Renal cortical epithelial cell (primary cell): ENCODE measurements around the gene ABHD16A. TPM values are rescaled to one million over a fixed set of nuclear protein-coding genes. Genes with fewer than 3 reads are reported as not detected.

Experiments used
- DNase-seq: peaks from one replicate; pipeline ENCODE4 v3.0.0-alpha.2; 2011; ENCODE audit warnings: low read depth
- total RNA-seq: library from RNA; depleted of rRNA; stranded (reverse); fragments of >200 nt; gene quantifications from 2 replicates; pipeline ENCODE4 v1.2.3, GENCODE V29; 2014

Gene ABHD16A
- total RNA-seq, result 54.7 and 56.6 TPM in 2 replicates

- DNase-seq, result peak; percentile 96
These were observed at the start of gene ABHD16A for GRCh38 chr6:31702819-31703716. TSS of gene ABHD16A (minus strand) at chr6:31703324. CDS start at chr6:31703281, 43 bp downstream.

DNA sequence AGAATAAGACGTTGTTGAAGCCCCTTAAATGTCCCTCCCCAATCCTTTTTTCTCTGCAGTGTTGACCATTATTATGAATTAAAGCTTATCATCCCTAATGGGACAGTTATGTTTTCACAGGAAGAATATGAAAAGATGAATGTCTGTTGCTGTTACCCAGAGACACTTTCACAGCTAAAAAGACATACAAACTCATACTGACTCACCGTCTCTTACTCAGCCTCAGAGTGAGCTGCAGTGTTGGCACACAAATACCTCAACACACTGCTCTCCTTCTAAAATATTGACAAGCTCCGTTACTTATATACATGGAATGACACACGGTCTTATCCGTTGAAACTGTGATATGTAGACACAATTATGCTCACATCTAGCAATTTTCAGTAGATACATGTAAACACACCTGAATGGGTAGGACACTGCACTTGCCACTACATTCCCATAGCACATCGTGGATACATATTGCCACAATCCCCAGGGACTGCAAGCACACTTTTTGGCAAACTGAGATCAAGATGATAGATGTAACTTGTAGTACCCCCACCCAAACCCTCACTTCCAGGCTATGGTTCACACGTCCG is 49.7 kb upstream of the ABHD16A start:
- DNase-seq, result peak; percentile 36

- DNase-seq, result no peak
These were observed 47.4 kb upstream of the ABHD16A start for GRCh38 chr6:31750411-31751022.

GRCh38 chr6:31749301-31750036 is 46.3 kb upstream of the ABHD16A start:
- no peak for DNase-seq

GRCh38 chr6:31744422-31744821 is 41.3 kb upstream of the ABHD16A start:
- DNase-seq, result no peak

DNA sequence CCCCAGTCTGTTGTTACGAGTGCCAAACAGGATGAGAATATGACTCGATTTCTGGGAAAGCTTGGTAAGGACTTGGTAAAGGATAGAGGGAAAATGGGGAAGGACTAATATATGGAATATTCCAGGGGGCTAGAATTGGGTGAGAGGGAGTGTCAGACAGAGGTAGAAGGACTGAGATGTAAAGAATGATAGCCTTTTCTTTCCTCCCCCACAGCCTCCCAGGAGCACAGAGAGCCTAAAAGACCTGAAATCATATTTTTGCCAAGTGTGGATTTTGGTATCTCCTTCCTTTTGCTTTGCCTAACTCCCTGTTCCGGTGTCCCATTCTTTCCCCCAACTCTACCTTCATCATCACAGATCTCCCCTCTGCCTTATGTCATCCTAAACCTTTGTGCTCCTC is 39.8 kb upstream of the ABHD16A start:
- DNase-seq, result no peak

DNA sequence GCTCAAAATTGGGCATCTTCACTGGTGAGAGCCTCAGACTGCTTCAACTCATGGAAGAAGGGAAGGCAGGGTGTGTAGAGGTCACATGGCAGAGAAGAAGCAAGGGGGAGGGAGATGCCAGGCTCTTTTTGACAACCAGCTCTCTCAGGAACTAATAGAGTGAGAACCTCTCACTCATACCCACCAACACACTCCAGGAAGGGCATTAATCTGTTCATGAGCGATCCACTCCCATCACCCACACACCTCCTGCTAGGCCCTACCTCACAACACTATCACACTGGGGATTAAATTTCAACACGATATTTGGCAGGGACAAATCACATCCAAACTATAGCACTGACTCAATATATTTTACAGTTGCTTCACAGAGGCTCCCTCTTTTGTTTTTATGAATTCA is 38.7 kb upstream of the ABHD16A start:
- DNase-seq, result no peak

GRCh38 chr6:31740397-31741223 is 37.5 kb upstream of the ABHD16A start:
- peak; percentile 25 for DNase-seq

DNA sequence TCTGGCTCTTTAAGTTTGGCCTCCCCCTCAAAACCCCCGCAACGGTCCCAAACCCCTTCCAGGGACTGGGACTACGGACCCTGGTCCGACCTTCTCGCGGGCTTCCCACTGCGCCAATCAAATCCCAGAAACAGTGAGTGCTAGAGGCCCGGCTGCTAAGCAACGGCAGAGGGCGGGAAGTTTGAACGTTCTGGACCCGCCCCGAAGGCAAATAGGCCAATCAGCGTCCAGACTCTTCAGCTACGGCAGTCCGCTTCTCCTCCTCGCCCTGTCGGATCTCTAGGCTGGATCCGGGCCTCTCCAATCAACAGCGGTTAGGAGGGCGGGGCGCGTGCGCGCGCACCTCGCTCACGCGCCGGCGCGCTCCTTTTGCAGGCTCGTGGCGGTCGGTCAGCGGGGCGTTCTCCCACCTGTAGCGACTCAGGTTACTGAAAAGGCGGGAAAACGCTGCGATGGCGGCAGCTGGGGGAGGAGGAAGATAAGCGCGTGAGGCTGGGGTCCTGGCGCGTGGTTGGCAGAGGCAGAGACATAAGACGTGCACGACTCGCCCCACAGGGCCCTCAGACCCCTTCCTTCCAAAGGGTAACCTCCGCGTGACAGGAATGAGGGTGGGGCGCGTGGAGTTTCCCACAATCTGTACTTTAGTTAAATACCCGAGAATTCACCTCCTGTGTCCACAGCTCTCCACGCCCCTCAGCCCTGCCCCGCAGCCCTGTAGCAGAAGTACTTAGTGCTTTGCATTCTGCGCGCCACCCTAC is 36.7 kb upstream of the ABHD16A start, which contains the start of gene MSH5:
MSH5 (plus strand) TSS at position 367 of the 758 bp plus-strand sequence. CDS start 462 bp downstream, outside the sequence.
- DNase-seq, result peak; percentile 98

GRCh38 chr6:31737991-31738979 is 35.2 kb upstream of the ABHD16A start:
- peak; percentile 96 for DNase-seq

DNA sequence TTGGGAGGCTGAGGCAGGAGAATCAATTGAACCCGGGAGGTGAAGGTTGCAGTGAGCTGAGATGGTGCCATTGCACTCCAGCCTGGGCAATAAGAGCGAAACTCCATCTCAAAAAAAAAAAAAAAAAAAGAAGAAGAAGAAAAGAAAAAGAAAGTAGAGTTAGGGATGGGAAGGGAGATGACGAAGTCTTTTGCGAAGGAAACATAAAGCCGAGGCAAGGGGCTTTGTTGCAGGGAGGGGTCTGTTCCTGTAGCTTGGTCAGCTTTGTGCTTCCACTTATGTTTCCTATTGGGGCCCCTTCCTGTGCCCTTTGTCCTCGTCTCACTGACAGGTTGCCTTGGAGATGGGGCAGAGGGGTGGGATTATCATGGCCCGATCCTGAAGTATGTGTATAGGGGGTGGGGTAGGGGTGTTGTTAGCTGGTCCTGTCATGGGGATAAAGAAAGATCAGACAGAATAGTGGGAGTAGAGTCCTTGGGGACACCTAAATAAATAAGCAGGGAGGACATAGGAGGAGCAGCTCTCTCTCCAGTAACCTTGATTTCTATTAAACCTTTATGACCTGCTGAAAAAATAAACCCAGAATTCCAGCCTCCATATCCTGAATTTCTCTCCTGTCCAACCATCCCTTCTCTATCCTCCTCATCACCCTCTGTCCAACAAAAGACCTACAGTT is 34.3 kb upstream of the ABHD16A start:
- DNase-seq, result peak; percentile 42

- DNase-seq, result no peak
These were observed 33.7 kb upstream of the ABHD16A start for GRCh38 chr6:31736768-31737314.

DNA sequence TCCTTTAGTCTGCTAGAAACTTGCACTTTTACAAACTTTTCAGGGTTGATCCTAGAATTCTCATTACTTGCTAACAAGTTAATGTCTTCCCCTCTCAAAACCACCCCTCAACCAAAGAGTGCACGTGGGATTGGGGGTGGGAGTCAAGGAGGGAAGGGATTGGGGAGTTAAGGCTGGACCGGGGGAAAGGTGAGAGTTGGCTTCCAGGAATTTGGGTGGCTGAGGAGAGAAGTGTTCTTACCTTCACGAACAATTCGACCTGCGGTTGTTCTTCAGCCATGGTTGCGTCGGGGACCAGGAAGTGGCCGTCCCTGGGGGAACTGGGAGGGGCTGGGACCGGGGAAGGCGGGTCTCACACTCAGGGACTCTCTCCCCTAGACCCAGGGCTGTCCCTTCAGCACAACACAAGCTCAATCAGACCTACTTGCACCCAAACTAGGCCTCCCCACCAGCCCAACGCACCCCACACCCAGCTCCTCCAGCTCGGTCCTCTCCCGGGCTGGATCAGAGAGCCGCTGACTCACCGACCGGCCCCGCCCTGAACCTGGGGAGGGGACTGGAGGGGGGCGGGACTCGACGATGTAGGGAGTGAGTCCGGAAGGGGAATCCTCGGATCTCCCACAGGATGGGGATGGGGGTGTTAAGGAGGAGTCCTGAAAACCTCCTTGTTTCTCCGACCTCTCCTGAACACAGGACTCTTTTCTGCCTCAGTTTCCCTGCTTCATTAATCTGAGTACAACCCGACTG is 33.1 kb upstream of the ABHD16A start, which contains the start of gene CLIC1:
CLIC1 (minus strand) TSS at position 510 of the 747 bp plus-strand sequence; CDS start at position 280, 230 bp downstream.
- peak; percentile 69 for DNase-seq

- peak; percentile 62 for DNase-seq
These were observed 31.8 kb upstream of the ABHD16A start for GRCh38 chr6:31734821-31735406.

DNA sequence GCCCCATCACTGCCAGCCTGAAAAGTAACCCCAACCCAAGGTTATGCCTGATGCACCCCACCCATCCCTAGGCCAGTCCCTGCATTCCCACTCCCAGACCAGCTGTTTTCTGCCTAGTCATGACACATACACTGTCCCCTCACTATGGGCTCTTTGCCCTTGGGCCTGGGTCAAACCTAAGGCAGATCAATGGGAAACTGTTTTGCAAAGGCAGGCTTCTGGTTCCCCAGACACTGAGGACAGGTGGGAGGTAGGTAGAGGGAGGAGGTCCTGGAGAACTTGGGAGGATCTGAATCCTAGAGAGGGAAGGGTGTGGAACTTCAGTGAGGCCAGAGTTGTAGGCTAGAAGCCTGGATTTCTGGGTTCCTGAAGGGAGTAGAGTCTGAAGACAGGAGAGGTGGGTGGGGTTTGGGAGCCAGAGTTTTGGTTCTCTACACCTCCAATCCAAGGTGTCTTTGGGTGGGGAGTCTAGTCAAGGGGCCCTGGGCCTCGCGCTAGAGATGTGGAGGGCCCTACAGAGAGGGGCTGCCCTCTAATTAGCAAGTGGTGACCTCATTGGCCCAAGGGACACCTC is 31.2 kb upstream of the ABHD16A start:
- DNase-seq, result no peak

DNA sequence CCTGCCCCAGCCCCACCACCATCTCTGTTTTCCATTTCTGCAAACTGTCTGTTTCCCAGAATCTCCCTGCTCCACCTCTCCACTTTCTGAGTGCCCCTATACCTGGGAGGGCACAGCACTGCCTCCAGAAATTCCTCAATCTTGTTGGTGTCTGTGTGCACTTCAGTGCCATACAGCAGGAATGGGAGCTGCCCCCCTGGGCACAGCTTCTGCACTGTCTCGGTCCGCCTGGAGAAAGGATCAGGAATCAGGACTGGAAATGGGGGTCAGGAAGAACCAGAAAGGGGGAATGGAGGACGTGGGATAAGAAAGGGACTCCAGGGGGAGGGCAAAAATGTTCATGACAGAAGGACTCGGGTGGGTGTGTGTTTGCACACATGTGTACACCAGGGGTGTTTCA is 30.6 kb upstream of the ABHD16A start:
- no peak for DNase-seq
